DMS153 (cell line): ENCODE data around the gene SURF1.
"Not testable (repeated sequence)": the region's sequence is repeated elsewhere in the genome, so short reads cannot be mapped to it uniquely, and the experiment has no call there.

Experiments
- DNase-seq: peaks from one replicate; lab custom pipeline; 2025; lab: John Stamatoyannopoulos, UW

SURF1 gene

GRCh38 chr9:133342570-133342969 lies 13.7 kb downstream of the SURF1 start:
- DNase-seq = no peak

- DNase-seq = no peak
Measured at GRCh38 chr9:133342069-133342406, 14.2 kb downstream of the SURF1 start.

GRCh38 chr9:133341369-133342068 lies 14.8 kb downstream of the SURF1 start:
- DNase-seq = no peak

- no peak for DNase-seq
Measured at GRCh38 chr9:133340916-133341315, 15.4 kb downstream of the SURF1 start.

- no peak for DNase-seq
Measured at GRCh38 chr9:133340256-133340655, 16.0 kb downstream of the SURF1 start.

- no peak for DNase-seq
Measured at GRCh38 chr9:133339641-133340040, 16.6 kb downstream of the SURF1 start.

GRCh38 chr9:133335924-133336811 lies 20.1 kb downstream of the SURF1 start, which contains the start of gene SURF6:
SURF6 (minus strand) TSS chr9:133336188; CDS start chr9:133336132, 56 bp downstream.
- peak; percentile 76 for DNase-seq

GRCh38 chr9:133334888-133335287 lies 21.4 kb downstream of the SURF1 start:
- DNase-seq = not testable (repeated sequence)

GRCh38 chr9:133334161-133334560 lies 22.1 kb downstream of the SURF1 start:
- DNase-seq = no peak

- DNase-seq = no peak
Measured at GRCh38 chr9:133333566-133333965, 22.7 kb downstream of the SURF1 start.

- DNase-seq = no peak
Measured at GRCh38 chr9:133333011-133333410, 23.3 kb downstream of the SURF1 start.

GRCh38 chr9:133332381-133332730 lies 23.9 kb downstream of the SURF1 start:
- DNase-seq = no peak

GRCh38 chr9:133331641-133332380 lies 24.5 kb downstream of the SURF1 start:
- DNase-seq = no peak

GRCh38 chr9:133331221-133331620 lies 25.1 kb downstream of the SURF1 start:
- DNase-seq = no peak

GRCh38 chr9:133329306-133330156 lies 26.8 kb downstream of the SURF1 start:
- not testable (repeated sequence) for DNase-seq

- DNase-seq = no peak
Measured at GRCh38 chr9:133327834-133328484, 28.3 kb downstream of the SURF1 start.

GRCh38 chr9:133327021-133327420 lies 29.3 kb downstream of the SURF1 start:
- DNase-seq = not testable (repeated sequence)

- no peak for DNase-seq
Measured at GRCh38 chr9:133323991-133324703, 32.1 kb downstream of the SURF1 start.

- DNase-seq = no peak
Measured at GRCh38 chr9:133323211-133323610, 33.1 kb downstream of the SURF1 start.

- no peak for DNase-seq
Measured at GRCh38 chr9:133322701-133323100, 33.6 kb downstream of the SURF1 start.
